Thoracic aorta (tissue), 2 donors: Measurements from ENCODE around the gene TMEM266. TPM values are rescaled to one million over a fixed set of nuclear protein-coding genes. Genes with fewer than 3 reads are reported as not detected.

Source experiments
- ATAC-seq: fragments of 150-250 bp; one replicate; pipeline ENCODE4 v1.8.0; 2017; ENCODE audit warnings: low read depth; ENCODE audit not compliant: insufficient number of reproducible peaks, low FRiP score
- DNase-seq: peaks from one replicate; pipeline ENCODE4 v3.0.0-alpha.2; 2020; ENCODE audit warnings: low spot score
- H3K27ac ChIP-seq, 2 donors: fragments of 200-600 bp; sonication (generic); 1 replicate in 1 of 2; 2 replicates in 1 of 2; pipeline ENCODE4 v1.5.1; 2016; ENCODE audit warnings: mild to moderate bottlenecking in 2 of 2, moderate library complexity in 2 of 2
- H3K27me3 ChIP-seq: fragments of 200-600 bp; sonication (generic); replicated peaks from 2 replicates; pipeline ENCODE4 v1.6.0; 2016; ENCODE audit warnings: mild to moderate bottlenecking; ENCODE audit not compliant: insufficient read depth
- H3K36me3 ChIP-seq: fragments of 200-600 bp; sonication (generic); one replicate; pipeline ENCODE4 v1.5.1; 2016
- H3K4me1 ChIP-seq, 2 donors: fragments of 200-600 bp; sonication (generic); 1 replicate in 1 of 2; 2 replicates in 1 of 2; pipeline versions ENCODE4 v1.5.1 to v1.6.0; 2016; ENCODE audit warnings: low read depth in 2 of 2, mild to moderate bottlenecking in 1 of 2; ENCODE audit not compliant: control insufficient read depth in 1 of 2
- H3K4me3 ChIP-seq: fragments of 200-600 bp; sonication (generic); 2 replicates; pipeline ENCODE4 v1.5.1; 2016; ENCODE audit warnings: mild to moderate bottlenecking
- H3K9me3 ChIP-seq: fragments of 200-600 bp; sonication (generic); 2 replicates; pipeline ENCODE4 v1.5.1; 2016
- total RNA-seq, 2 donors: library from RNA; depleted of rRNA; stranded (reverse); fragments of >200 nt; gene quantifications; one replicate each; pipeline versions ENCODE4 v1.1.0 to v1.2.3, GENCODE V29; 2016
- TF ChIP-seq, protein P1 (sequence below): fragments of 200-600 bp; sonication (generic); IDR thresholded peaks from one replicate; pipeline ENCODE4 v1.5.1; 2019; ENCODE audit warnings: antibody characterized with exemption

Gene TMEM266
- total RNA-seq, 2 donors from 2014 or later: not detected

DNA sequence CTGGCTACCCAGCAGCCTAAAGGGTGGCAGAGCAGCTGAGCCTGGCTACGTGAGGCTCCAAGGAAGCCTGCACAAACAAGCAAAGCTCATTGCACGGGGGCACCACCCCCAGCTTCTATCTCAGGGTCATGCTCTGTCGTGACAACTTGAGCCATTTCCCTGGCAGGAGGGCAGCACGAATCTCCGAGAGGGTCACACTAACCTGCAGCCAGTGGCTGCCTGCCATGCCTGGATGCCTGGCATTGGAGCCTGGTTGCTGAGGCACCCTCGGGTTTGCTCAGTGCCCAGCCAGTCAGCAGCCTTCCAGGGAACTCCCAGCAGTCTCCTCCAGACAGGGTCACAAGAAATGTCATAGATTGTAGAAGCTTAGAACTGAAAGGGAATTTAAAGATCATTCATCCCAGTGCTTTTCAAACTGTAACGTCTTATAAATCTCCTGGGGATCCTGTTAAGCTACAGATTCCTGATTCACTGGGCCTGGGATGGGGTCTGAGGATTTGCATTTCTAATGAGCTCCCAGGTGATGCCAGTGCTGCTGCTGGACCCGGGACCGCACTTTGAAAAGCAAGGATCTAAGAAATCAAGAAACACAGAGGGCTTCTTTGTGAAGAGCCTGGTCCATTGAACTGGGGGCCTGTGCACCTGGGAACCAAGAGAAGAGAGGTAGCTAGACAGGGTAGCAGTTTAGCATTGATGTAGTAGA, 48.4 kb downstream of the TMEM266 start:
- no peak overlapping the region for H3K27ac ChIP-seq
- H3K4me1 ChIP-seq: no peaks in the 10 kb centered on the region
- H3K4me3 ChIP-seq: no peak overlapping the region
- ATAC-seq: no peak
- H3K36me3 ChIP-seq: no peaks in the 10 kb centered on the region
- no peaks in the 10 kb centered on the region for H3K27me3 ChIP-seq
- TF ChIP-seq, protein P1, sequence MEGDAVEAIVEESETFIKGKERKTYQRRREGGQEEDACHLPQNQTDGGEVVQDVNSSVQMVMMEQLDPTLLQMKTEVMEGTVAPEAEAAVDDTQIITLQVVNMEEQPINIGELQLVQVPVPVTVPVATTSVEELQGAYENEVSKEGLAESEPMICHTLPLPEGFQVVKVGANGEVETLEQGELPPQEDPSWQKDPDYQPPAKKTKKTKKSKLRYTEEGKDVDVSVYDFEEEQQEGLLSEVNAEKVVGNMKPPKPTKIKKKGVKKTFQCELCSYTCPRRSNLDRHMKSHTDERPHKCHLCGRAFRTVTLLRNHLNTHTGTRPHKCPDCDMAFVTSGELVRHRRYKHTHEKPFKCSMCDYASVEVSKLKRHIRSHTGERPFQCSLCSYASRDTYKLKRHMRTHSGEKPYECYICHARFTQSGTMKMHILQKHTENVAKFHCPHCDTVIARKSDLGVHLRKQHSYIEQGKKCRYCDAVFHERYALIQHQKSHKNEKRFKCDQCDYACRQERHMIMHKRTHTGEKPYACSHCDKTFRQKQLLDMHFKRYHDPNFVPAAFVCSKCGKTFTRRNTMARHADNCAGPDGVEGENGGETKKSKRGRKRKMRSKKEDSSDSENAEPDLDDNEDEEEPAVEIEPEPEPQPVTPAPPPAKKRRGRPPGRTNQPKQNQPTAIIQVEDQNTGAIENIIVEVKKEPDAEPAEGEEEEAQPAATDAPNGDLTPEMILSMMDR: no peak
- H3K9me3 ChIP-seq: no peaks in the 10 kb centered on the region
- no peak for DNase-seq

DNA sequence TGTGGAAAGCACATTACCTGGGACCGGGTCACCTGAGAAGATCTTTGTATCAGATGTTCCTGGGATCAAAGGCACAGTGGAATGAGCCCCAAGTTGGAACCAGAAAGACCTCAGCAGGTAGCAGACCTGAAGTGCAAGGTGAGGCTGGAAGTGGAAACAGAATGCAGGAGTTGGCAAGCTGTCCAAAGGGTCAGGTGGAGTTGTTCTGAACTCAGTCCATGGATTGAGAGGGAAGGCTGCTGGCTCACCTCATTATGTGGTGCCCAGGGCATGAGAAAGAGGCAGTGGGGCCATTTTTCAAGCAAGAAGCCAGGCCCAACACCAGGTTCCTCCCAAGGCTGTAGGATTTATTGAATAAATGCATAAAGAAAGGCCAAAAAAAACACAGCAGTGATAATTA, 49.3 kb downstream of the TMEM266 start:
- DNase-seq (no peak), ATAC-seq (no peak)
- Histone ChIP-seq H3K27me3 (no peaks in the 10 kb centered on the region), H3K4me3 (no peak overlapping the region), H3K27ac (no peak overlapping the region), H3K36me3 (no peaks in the 10 kb centered on the region), H3K4me1 (no peaks in the 10 kb centered on the region), H3K9me3 (no peaks in the 10 kb centered on the region)
- TF ChIP-seq, protein P1: no peak

DNA sequence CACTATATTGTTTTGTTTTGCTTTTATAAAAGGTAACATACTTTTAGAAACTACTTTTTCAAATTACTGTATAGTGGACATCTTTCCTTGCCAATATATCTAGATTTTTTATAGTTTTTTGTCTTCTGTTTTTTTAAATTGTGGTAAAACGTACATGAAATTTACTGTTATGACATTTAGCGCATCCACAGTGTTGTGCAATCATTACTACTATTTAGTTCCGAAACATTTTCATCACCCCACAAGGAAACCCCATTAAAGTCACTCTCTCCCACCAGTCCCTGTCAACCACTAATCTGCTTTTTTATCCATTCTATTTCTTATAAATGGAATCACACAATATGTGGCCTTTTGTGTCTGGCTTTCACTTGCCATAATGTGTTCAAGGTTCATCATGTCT, 54.8 kb downstream of the TMEM266 start:
- Histone ChIP-seq H3K4me1 (no peaks in the 10 kb centered on the region), H3K4me3 (no peak overlapping the region), H3K27me3 (no peaks in the 10 kb centered on the region), H3K9me3 (no peaks in the 10 kb centered on the region), H3K27ac (no peak overlapping the region), H3K36me3 (no peaks in the 10 kb centered on the region)
- TF ChIP-seq, protein P1: no peak
- ATAC-seq: no peak
- DNase-seq: no peak

DNA sequence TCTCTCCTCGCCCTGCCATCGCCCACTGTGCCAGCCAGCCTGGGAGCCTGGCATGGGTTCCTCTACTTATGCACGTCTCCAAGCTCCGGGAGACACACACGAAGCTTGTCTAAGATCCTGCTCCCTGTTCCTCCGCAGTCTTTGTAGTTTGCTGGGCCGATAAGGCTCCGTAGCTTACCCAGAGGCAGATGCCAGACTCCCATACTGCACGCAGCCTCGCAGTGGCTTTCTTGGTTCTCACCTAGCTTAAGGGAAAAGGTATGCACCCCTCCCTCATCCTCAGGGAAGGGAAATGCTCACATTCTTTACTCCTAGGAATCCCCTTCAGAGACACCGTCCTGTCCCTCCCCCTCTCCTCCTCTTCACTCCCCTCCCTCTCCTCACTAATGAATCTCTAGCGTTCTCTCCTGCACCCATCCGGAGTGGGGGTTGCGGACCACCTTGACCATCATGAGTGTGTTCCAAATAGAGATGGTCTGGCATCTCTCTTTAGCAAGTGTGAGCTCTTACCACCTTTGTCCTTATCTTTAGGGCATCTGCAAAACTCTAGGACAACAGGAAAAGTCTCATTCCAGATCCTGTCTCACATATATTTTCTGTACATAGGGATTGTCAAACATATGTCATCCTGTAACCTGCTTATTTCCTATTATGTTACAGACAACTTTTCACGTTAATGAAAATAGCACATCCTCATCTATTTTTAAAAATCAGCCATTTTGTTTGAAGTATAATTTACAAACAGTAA, 56.5 kb downstream of the TMEM266 start:
- no peaks in the 10 kb centered on the region for H3K9me3 ChIP-seq
- H3K27ac ChIP-seq: no peak overlapping the region
- H3K27me3 ChIP-seq: no peaks in the 10 kb centered on the region
- no peaks in the 10 kb centered on the region for H3K4me1 ChIP-seq
- TF ChIP-seq, protein P1: no peak
- no peak for DNase-seq
- H3K4me3 ChIP-seq: no peak overlapping the region
- ATAC-seq: no peak
- H3K36me3 ChIP-seq: no peaks in the 10 kb centered on the region

DNA sequence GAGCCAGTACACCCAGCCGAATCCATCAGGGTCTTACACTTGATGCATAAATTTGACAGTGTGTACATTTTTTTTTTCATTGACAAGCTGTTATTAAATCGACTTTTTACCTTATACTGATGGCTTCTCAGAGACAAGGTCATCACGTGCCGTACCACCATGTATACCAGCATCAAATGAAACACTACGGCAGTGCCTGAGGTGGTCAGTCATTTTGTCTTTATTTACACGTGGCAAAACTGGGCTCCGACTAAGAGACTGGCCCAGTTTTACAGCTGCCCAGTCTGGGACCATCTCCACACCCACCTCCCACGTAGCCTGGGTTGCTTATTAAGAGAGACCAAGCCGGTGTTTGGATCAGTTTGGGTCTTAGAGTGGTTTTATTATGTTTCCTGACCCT, 57.4 kb downstream of the TMEM266 start:
- Histone ChIP-seq H3K36me3 (no peaks in the 10 kb centered on the region), H3K27ac (no peak overlapping the region), H3K4me1 (no peaks in the 10 kb centered on the region), H3K4me3 (no peak overlapping the region), H3K9me3 (no peaks in the 10 kb centered on the region), H3K27me3 (no peaks in the 10 kb centered on the region)
- ATAC-seq (no peak), DNase-seq (no peak)
- TF ChIP-seq, protein P1: no peak
